ENCODE measurements around the gene LRP10. TPM values are rescaled to one million over a fixed set of nuclear protein-coding genes. Genes with fewer than 3 reads are reported as not detected.
A peak's percentile ranks its signal among the peaks of the same experiment; 100 is the strongest.

Gene LRP10
- total RNA-seq, 1 donor from 2014 or later = 16.3 TPM

- Mint-ChIP-seq H3K9me3 (no peaks in the 10 kb centered on the region), H3K36me3 (ENCODE audit: low read depth) (peaks cover 2% of the 10 kb centered on the region), H3K4me3 (no peak within 1 kb of the TSS), H3K4me1 (no peaks in the 10 kb centered on the region), H3K27me3 (ENCODE audit: low read depth) (no peaks in the 10 kb centered on the region), H3K27ac (ENCODE audit: unreplicated experiment) (peak within 1 kb of the TSS; percentile 92)
- peak; percentile 99 for DNase-seq (ENCODE audit: low read depth, low spot score)
- TF ChIP-seq, protein P1, sequence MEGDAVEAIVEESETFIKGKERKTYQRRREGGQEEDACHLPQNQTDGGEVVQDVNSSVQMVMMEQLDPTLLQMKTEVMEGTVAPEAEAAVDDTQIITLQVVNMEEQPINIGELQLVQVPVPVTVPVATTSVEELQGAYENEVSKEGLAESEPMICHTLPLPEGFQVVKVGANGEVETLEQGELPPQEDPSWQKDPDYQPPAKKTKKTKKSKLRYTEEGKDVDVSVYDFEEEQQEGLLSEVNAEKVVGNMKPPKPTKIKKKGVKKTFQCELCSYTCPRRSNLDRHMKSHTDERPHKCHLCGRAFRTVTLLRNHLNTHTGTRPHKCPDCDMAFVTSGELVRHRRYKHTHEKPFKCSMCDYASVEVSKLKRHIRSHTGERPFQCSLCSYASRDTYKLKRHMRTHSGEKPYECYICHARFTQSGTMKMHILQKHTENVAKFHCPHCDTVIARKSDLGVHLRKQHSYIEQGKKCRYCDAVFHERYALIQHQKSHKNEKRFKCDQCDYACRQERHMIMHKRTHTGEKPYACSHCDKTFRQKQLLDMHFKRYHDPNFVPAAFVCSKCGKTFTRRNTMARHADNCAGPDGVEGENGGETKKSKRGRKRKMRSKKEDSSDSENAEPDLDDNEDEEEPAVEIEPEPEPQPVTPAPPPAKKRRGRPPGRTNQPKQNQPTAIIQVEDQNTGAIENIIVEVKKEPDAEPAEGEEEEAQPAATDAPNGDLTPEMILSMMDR (conservative IDR thresholded peaks at IDR 0.05) = no peak
Measured at GRCh38 chr14:22929104-22929960, 57.8 kb downstream of the LRP10 start, which contains the start of gene PRMT5. PRMT5 (minus strand) TSS chr14:22929376; CDS start chr14:22929361, 15 bp downstream.

DNA sequence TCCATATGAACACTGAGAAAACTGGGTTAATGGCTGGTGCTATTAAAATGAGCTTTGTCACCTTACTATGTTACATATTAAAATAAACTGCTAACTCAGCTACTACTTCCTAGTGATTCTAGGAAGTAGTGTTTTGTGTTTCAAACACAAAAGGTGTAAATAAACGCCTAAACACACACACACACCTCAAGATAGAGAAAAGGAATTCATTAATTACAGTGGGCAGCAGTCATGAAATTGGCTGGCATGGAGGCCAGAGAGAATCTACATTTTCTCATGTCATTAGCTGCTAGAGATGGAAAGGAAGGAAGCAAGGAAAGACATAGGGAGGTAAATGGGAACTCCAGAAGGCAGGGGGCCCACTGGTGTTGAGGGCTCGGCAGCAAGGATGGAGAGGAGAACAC is 58.4 kb downstream of the LRP10 start:
- H3K36me3 Mint-ChIP-seq (ENCODE audit: low read depth) = no peaks in the 10 kb centered on the region
- H3K4me1 Mint-ChIP-seq = no peaks in the 10 kb centered on the region
- TF ChIP-seq, protein P1 (conservative IDR thresholded peaks at IDR 0.05) = no peak
- no peak for DNase-seq (ENCODE audit: low read depth, low spot score)
- no peak overlapping the region for H3K27ac Mint-ChIP-seq (ENCODE audit: unreplicated experiment)
- no peaks in the 10 kb centered on the region for H3K27me3 Mint-ChIP-seq (ENCODE audit: low read depth)
- H3K9me3 Mint-ChIP-seq = no peaks in the 10 kb centered on the region
- H3K4me3 Mint-ChIP-seq = no peak overlapping the region

Other genes with a start within 250 kb of the LRP10 start
- not detected in 2 replicates for gene OR6J1, start 227.4 kb upstream of the LRP10 start, total RNA-seq
- gene OXA1L, start 105.1 kb upstream of the LRP10 start, total RNA-seq = 121 and 125 TPM in 2 replicates
- 0.54 and 0.64 TPM in 2 replicates for gene SLC7A7, start 56.3 kb upstream of the LRP10 start, total RNA-seq
- gene MRPL52, start 41.9 kb upstream of the LRP10 start, total RNA-seq = 117 and 137 TPM in 2 replicates
- gene MMP14, start 35.2 kb upstream of the LRP10 start, total RNA-seq = 63.2 and 68.6 TPM in 2 replicates
- 3.0 and 3.6 TPM in 2 replicates for gene REM2, start 11.5 kb downstream of the LRP10 start, total RNA-seq
- 103 and 110 TPM in 2 replicates for gene RBM23, start 47.4 kb downstream of the LRP10 start, total RNA-seq
- 134 and 136 TPM in 2 replicates for gene PRMT5, start 57.6 kb downstream of the LRP10 start, total RNA-seq
- 58.7 and 62.7 TPM in 2 replicates for gene HAUS4, start 85.3 kb downstream of the LRP10 start, total RNA-seq
- 32.8 and 33.1 TPM in 2 replicates for gene AJUBA, start 110.8 kb downstream of the LRP10 start, total RNA-seq
- 11.5 and 13.6 TPM in 2 replicates for gene C14orf93, start 138.4 kb downstream of the LRP10 start, total RNA-seq
- 199 and 215 TPM in 2 replicates for gene PSMB5, start 163.2 kb downstream of the LRP10 start, total RNA-seq
- not detected in 2 replicates for gene PSMB11, start 170.5 kb downstream of the LRP10 start, total RNA-seq
- 33.7 and 37.2 TPM in 2 replicates for gene CDH24, start 185.8 kb downstream of the LRP10 start, total RNA-seq
- gene ACIN1, start 223.4 kb downstream of the LRP10 start, total RNA-seq = 350 and 352 TPM in 2 replicates
- gene C14orf119, start 223.8 kb downstream of the LRP10 start, total RNA-seq = 46.1 and 48.6 TPM in 2 replicates
- not detected in 2 replicates for gene CIROP, start 233.2 kb downstream of the LRP10 start, total RNA-seq
- gene CEBPE, start 247.5 kb downstream of the LRP10 start, total RNA-seq = not detected in 2 replicates

Data from neural crest cell (in vitro differentiated cells).